Stimulated activated naive CD8-positive, alpha-beta T cell treated with anti-CD3 and anti-CD28 coated beads, Interleukin-15, amount 100 ng/mL, for 72 hours (primary cell): Measurements from ENCODE around the gene RFTN1.

Experiments
- ATAC-seq: fragments of 150-1000 bp; cut with Tn5 transposase; 2 replicates; pipeline ENCODE4 v1.10.0; 2021; ENCODE audit warnings: mild to moderate bottlenecking, moderate library complexity
- DNase-seq, 2 donors: peaks; one replicate each; pipeline ENCODE4 v3.0.0; 2021 to 2022
- H3K27ac Mint-ChIP-seq, 2 donors: one replicate each; pipeline ENCODE4 v1.8.0; 2022; ENCODE audit warnings: mild to moderate bottlenecking in 2 of 2, mixed read lengths in 2 of 2, moderate library complexity in 2 of 2
- H3K27me3 Mint-ChIP-seq: one replicate; pipeline ENCODE4 v1.8.0; 2022; ENCODE audit warnings: mixed read lengths
- H3K4me1 Mint-ChIP-seq: one replicate; pipeline ENCODE4 v1.8.0; 2022; ENCODE audit warnings: mild to moderate bottlenecking, mixed read lengths
- H3K4me3 Mint-ChIP-seq, 2 donors: one replicate each; pipeline ENCODE4 v1.8.0; 2022; ENCODE audit warnings: mild to moderate bottlenecking in 2 of 2, mixed read lengths in 2 of 2, moderate library complexity in 1 of 2
- H3K9me3 Mint-ChIP-seq, 2 donors: one replicate each; pipeline ENCODE4 v1.8.0; 2022; ENCODE audit warnings: mixed read lengths in 2 of 2

RFTN1 gene

DNA sequence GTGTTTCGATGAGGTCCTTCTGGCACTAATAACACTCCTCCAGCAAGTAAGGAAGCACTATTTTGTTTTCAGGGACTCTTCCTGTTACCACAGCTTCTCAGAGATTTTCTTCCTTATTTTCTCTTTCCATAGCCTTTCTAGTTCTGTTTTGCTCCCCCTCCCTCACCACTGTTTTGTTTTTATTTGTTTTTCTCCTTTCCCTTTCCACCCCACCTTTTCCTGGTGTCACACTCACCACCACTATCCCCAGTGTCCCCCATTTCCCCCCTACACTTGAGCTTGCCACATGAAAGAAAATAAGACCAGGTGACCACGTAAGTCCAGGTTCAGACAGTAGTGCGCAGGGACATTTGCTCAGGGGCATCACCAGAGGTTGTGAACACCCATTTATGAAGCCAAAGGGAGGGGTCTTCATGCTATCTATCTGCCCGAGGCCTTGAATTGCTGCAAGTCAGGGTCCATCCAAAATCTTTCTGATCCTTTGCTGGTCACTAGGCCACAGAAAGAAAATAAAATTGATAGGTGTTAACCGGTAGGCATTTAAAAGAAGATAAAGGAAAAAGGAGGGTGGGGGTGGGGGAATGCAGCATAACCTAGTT is 1.4 kb upstream of the RFTN1 start:
- no peak for DNase-seq
- peaks cover 78% of the 10 kb centered on the region for H3K4me1 Mint-ChIP-seq
- H3K27me3 Mint-ChIP-seq, result no peaks in the 10 kb centered on the region
- ATAC-seq, result no peak
- H3K27ac Mint-ChIP-seq, result peak overlapping the region; percentile 15 to 92
- H3K9me3 Mint-ChIP-seq, result peaks cover 16 to 18% of the 10 kb centered on the region in 2 donors
- H3K4me3 Mint-ChIP-seq, result peak overlapping the region; percentile 83 to 91

- DNase-seq (no peak), ATAC-seq (no peak)
- H3K4me1 Mint-ChIP-seq, result peaks cover 75% of the 10 kb centered on the region
Measured at GRCh38 chr3:16514021-16514700, 662 bp upstream of the RFTN1 start.

GRCh38 chr3:16512435-16513140 is 911 bp downstream of the RFTN1 start:
- peak overlapping the region; percentile 96 to 97 for H3K27ac Mint-ChIP-seq
- ATAC-seq (peak; percentile 65), DNase-seq (peak; percentile 72 to 79)
- H3K4me1 Mint-ChIP-seq, result peaks cover 79% of the 10 kb centered on the region
- no peaks in the 10 kb centered on the region for H3K27me3 Mint-ChIP-seq
- H3K4me3 Mint-ChIP-seq, result peak overlapping the region; percentile 83 to 91
- no peaks in the 10 kb centered on the region for H3K9me3 Mint-ChIP-seq

More at GRCh38 chr3:16514021-16514700, 662 bp upstream of the RFTN1 start:
- Mint-ChIP-seq H3K27ac (peak overlapping the region; percentile 65 to 89), H3K4me3 (peak overlapping the region; percentile 83 to 91), H3K9me3 (peaks cover 15 to 16% of the 10 kb centered on the region in 2 donors), H3K27me3 (no peaks in the 10 kb centered on the region)

GRCh38 chr3:16511681-16512434 is 1.6 kb downstream of the RFTN1 start:
- Mint-ChIP-seq H3K4me1 (peaks cover 79% of the 10 kb centered on the region), H3K9me3 (no peaks in the 10 kb centered on the region), H3K4me3 (peak overlapping the region; percentile 83 to 91), H3K27me3 (no peaks in the 10 kb centered on the region), H3K27ac (peak overlapping the region; percentile 96 to 97)
- ATAC-seq, result peak; percentile 84
- DNase-seq, result peak; percentile 80 to 92

GRCh38 chr3:16510620-16511319 is 2.7 kb downstream of the RFTN1 start:
- DNase-seq, result peak in 1 of 2 donors; percentile 24
- H3K27ac Mint-ChIP-seq, result peak overlapping the region; percentile 54 to 71
- H3K27me3 Mint-ChIP-seq, result no peaks in the 10 kb centered on the region
- peak overlapping the region; percentile 83 to 91 for H3K4me3 Mint-ChIP-seq
- H3K9me3 Mint-ChIP-seq, result no peaks in the 10 kb centered on the region
- H3K4me1 Mint-ChIP-seq, result peaks cover 79% of the 10 kb centered on the region
- no peak for ATAC-seq

DNA sequence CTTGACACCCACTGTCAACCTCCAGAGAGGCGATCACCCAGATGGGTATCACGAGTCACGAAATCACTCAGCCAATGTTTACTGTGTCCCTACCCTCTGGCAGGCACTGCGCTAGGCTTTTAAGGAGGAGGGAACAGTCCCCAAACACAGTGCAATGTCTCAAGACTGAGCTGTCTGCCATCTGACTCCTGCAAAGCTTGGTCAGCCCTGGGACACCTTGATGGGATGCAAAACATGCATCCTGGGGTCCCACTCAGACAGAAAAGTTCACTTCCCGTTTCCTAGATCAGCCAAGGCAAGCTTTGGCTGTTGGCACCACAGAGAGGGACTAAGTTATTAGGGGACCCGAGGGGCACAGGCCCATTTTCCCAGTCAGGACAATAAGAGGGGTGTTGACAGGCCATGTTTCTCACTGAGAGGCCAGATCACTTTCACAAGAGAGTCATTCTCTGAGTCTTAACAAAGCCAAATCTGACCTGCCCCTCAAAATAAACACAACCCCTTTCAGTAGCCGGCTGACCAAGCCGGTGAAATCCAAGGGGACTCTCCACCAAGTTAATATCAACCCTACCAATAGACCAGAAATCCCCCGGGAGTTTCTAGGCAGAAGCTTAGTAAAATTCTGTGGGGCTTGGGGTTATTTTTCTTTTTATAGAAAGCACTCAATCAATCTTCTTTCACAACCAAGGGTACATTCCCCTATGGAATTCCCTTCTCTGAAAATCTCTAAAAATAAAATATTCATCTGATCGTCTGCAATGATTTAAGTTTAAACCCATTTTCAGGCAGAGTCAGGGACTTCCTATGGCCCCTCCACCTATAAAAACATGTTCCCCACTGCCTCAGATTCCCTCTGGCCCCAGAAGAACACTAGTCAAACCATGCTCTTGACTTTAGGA is 3.5 kb downstream of the RFTN1 start:
- peak overlapping the region; percentile 54 to 75 for H3K27ac Mint-ChIP-seq
- peak; percentile 10 for ATAC-seq
- no peaks in the 10 kb centered on the region for H3K27me3 Mint-ChIP-seq
- H3K9me3 Mint-ChIP-seq, result no peaks in the 10 kb centered on the region
- peaks cover 79% of the 10 kb centered on the region for H3K4me1 Mint-ChIP-seq
- peak in 1 of 2 donors; percentile 54 for DNase-seq
- H3K4me3 Mint-ChIP-seq, result peak overlapping the region; percentile 83 to 91

- no peaks in the 10 kb centered on the region for H3K27me3 Mint-ChIP-seq
- ATAC-seq (peak; percentile 20), DNase-seq (peak in 1 of 2 donors; percentile 66)
- peak overlapping the region; percentile 76 to 95 for H3K27ac Mint-ChIP-seq
- H3K4me1 Mint-ChIP-seq, result peaks cover 80% of the 10 kb centered on the region
- no peaks in the 10 kb centered on the region for H3K9me3 Mint-ChIP-seq
- H3K4me3 Mint-ChIP-seq, result peak overlapping the region; percentile 45 to 80
Measured at GRCh38 chr3:16508591-16508995, 4.9 kb downstream of the RFTN1 start.

GRCh38 chr3:16508243-16508578 is 5.3 kb downstream of the RFTN1 start:
- ATAC-seq (no peak), DNase-seq (no peak)
- no peaks in the 10 kb centered on the region for H3K27me3 Mint-ChIP-seq
- H3K27ac Mint-ChIP-seq, result peak overlapping the region; percentile 76 to 95
- no peaks in the 10 kb centered on the region for H3K9me3 Mint-ChIP-seq
- H3K4me1 Mint-ChIP-seq, result peaks cover 84% of the 10 kb centered on the region
- H3K4me3 Mint-ChIP-seq, result peak overlapping the region; percentile 45 to 80

DNA sequence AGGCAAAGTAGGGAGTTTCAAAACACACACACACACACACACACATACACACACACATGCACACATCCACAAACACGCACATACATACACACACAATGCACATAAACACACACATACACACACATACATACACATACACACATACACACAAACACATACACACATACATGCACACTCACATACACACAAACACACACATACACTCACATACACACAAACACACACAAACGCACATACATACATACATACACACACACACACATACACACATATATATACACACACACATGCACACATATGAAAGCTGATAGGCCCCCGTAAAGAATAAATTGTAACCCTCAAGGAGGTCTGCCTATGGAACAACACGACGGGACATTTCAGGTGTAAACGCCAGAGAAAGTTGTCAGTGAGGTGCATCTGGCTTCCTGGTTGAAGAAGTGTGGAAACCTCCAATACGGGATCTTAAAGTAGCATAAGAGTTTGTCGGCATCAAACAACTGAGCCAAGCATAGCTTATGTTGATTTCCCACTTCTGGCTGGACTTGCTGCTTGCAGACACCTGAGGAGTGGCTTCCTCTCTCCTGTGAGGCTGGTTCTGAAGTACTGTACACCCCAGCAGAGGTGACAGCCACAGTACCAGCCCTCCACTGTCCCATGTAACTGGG is 5.8 kb downstream of the RFTN1 start:
- Mint-ChIP-seq H3K4me3 (peak overlapping the region; percentile 45 to 80), H3K9me3 (no peaks in the 10 kb centered on the region), H3K4me1 (peaks cover 89% of the 10 kb centered on the region), H3K27me3 (no peaks in the 10 kb centered on the region), H3K27ac (peak overlapping the region in 1 of 2 donors; percentile 55)
- no peak for DNase-seq
- ATAC-seq, result no peak

DNA sequence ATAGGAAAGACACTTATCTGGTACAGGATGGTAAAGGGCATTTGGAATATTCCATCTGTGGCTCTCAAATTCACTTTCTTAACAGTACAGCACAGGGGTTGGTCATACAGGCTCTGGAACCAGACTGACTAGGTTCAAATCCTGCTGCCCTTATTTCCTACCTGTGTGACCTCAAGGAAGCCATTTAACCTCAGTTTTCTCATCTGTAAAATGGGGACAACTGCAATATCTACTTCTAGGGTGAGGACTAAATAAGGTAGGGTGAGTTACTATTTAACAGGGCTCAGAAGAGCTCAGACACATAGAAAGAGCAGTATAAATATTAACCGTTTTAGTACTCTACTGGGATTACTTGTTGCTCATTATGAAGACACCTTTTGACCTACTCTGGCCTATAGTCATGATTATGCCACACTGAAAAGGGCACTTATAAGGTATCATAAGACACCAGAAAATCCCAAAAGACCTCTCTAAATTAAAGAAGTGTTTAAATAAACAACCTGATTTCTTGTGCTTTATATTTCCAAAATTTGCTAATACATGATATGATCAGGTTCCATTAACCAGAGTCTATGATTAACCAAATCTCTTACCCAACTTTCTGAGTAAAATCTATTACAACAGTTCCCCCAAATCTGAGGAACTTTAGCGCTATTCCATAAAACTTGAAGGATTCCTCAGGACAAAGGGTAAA is 6.5 kb downstream of the RFTN1 start:
- Mint-ChIP-seq H3K9me3 (no peaks in the 10 kb centered on the region), H3K4me1 (peaks cover 95% of the 10 kb centered on the region), H3K27ac (no peak overlapping the region), H3K27me3 (no peaks in the 10 kb centered on the region), H3K4me3 (peak overlapping the region; percentile 45 to 80)
- ATAC-seq (no peak), DNase-seq (no peak)

DNA sequence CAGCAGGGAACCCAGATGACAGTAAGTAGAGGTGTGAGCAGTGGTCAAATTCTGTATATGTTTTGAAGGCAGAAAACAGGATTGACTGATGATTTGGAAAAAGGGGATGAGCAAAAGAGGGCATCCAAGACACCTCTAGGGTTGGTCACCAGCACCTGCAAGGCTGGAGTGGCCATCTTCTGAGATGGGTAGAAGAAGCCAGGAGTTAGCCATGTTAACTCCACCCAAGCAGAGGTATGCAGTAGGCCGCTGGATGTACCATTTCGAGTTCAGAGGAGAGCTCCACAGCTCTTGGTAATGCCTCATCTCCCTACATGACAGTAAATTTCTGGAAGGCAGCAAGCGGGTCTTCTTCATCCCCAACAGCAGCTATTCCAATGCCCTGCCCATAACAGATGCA is 7.0 kb downstream of the RFTN1 start:
- H3K4me3 Mint-ChIP-seq, result no peak overlapping the region
- no peaks in the 10 kb centered on the region for H3K27me3 Mint-ChIP-seq
- H3K4me1 Mint-ChIP-seq, result peaks cover 92% of the 10 kb centered on the region

GRCh38 chr3:16504692-16505091 is 8.8 kb downstream of the RFTN1 start:
- peak overlapping the region in 1 of 2 donors; percentile 56 for H3K4me3 Mint-ChIP-seq
- H3K27ac Mint-ChIP-seq, result peak overlapping the region in 1 of 2 donors; percentile 91
- no peaks in the 10 kb centered on the region for H3K27me3 Mint-ChIP-seq
- peaks cover 85% of the 10 kb centered on the region for H3K4me1 Mint-ChIP-seq
- no peaks in the 10 kb centered on the region for H3K9me3 Mint-ChIP-seq
- ATAC-seq (no peak), DNase-seq (no peak)

More for the DNA sequence above, 7.0 kb downstream of the RFTN1 start:
- Mint-ChIP-seq H3K27ac (no peak overlapping the region), H3K9me3 (no peaks in the 10 kb centered on the region)
- no peak for ATAC-seq
- DNase-seq, result no peak

DNA sequence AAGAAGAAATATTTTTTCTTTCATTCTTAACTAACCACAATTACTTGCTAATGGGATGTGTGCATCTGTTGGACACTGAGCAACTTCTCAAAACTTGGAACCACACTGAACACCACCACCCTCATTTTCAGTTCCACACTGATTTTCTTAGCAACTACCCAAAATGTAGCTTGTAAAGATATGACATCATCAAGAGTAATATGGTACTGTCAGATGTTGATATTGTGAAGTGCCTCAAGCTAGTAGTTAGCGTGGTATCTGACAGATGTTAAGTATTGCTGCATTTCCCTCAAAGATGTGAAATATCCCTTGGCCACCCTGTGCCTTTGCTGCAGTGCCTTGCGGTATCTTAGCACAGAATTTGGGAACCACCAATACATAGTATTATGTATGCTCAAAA is 9.3 kb downstream of the RFTN1 start:
- no peaks in the 10 kb centered on the region for H3K27me3 Mint-ChIP-seq
- ATAC-seq (peak; percentile 68), DNase-seq (no peak)
- no peak overlapping the region for H3K4me3 Mint-ChIP-seq
- no peaks in the 10 kb centered on the region for H3K9me3 Mint-ChIP-seq
- no peak overlapping the region for H3K27ac Mint-ChIP-seq
- H3K4me1 Mint-ChIP-seq, result peaks cover 85% of the 10 kb centered on the region
